Fibroblast of peridontal ligament (primary cell): ENCODE measurements around the gene B3GALT4.
"Not testable (repeated sequence)": the region's sequence is repeated elsewhere in the genome, so short reads cannot be mapped to it uniquely, and the experiment has no call there.

Experiments
- DNase-seq: peaks from one replicate; pipeline ENCODE4 v3.0.0-alpha.2; 2010; ENCODE audit errors: extremely low read depth

The B3GALT4 gene, protein sequence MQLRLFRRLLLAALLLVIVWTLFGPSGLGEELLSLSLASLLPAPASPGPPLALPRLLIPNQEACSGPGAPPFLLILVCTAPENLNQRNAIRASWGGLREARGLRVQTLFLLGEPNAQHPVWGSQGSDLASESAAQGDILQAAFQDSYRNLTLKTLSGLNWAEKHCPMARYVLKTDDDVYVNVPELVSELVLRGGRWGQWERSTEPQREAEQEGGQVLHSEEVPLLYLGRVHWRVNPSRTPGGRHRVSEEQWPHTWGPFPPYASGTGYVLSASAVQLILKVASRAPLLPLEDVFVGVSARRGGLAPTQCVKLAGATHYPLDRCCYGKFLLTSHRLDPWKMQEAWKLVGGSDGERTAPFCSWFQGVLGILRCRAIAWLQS

DNA sequence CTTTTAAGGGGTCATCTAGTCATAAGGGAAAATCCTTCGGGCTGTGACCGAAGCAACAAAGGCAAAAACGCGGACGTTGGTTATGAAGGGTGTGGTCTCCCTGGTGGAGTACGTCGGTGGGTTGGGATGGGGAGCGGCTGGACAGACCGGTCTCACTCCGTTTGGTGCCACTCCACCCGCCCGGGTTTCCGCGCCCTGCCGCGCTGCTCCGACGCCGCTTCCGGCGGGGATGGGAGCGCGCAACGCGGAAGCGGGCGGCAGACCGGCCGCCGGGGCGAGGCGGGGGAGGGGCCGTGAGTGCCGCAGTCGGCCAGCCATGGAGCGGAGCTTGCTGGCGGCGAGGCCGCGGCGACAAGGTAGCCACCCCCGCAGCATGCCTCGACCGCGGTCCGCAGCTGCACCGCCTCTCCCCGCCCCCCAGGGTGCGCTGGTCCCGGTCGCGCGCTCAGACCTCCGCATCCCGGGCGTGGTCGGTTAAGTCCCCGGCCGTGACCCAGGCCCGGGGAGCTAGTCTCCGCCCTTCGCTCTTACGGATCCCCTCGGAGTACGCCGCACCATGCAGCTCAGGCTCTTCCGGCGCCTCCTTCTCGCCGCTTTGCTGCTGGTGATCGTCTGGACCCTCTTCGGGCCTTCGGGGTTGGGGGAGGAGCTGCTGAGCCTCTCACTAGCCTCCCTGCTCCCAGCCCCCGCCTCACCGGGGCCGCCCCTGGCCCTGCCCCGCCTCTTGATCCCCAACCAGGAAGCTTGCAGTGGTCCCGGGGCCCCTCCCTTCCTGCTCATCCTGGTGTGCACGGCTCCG is at the start of gene B3GALT4:
B3GALT4 (plus strand) TSS at position 260 of the 799 bp plus-strand sequence; CDS start at position 557, 297 bp downstream.
- peak; percentile 45 for DNase-seq

DNA sequence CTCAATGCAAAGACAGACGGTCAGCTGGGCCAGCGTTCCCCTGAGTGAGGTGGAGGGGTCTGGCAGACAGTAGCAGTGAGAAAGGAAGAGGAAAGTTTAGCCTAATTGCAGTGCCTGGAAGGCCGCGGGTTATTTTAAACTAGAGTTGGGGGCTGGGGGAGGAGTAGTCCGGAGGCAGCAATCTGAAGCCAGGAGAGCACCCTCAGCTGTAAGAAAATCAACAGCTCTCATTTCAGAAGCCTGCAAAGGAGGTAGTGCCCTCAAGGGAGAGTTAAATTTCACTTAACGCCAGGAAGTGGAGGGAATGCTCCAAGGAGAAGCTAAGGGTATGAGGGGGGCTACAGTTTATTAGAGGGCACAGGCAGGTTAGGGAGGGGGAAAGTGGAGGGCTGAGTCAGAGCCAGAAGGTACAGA is 41.7 kb upstream of the B3GALT4 start:
- DNase-seq, result no peak

DNA sequence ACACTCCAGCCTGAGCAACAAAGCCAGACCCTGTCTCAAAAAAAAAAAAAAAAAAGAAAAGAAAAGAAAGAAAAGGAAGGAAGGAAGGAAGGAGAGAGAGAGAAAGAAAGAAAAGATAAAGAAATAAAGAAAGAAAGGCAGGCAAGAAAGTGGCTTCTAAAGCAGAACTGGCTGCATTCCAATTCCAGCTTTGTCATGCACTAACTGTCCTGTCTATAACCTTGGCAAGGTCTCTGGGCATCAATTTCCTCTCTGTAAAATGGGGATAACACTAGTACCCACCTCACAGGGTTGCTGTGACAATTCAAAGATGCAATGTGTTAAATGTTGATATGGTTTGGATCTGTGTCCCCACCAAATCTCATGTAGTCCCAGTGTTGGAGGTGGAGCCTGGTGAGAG is 40.6 kb upstream of the B3GALT4 start:
- no peak for DNase-seq

DNA sequence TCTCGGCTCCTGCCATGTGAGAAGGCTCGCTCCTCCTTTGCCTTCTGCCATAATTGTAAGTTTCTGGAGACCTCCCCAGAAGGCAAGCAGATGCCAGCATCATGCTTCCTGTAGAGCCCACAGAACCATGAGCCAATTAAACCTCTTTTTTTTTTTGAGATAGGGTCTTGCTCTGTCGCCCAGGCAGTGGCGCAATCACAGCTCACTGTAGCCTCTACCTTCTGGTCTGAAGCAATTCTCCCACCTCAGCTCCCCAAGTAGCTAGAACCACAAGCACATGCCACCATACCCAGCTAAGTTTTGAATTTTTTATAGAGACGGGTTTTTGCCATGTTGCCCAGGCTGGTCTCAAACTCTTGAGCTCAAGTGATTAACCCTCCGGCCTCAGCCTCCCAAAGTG is 40.1 kb upstream of the B3GALT4 start:
- no peak for DNase-seq

DNA sequence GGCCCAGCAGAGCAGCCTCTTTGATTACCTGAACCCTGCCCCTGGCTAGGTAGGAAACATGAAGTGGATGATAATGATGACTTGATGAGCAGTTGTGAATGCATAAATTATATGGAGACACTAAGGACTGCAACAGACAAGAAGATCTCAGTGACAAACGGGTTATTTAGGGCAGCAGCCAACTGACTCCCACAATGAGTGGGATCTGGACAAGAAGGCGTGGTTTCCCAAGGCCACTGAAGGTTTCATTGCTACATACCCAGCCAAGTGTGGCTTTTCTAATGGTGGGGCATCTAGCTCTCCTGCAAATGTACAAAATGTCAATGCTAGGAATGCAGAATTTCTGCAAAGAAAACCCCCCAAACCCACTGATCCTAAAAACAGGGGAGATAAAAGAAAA is 39.2 kb upstream of the B3GALT4 start:
- no peak for DNase-seq

DNA sequence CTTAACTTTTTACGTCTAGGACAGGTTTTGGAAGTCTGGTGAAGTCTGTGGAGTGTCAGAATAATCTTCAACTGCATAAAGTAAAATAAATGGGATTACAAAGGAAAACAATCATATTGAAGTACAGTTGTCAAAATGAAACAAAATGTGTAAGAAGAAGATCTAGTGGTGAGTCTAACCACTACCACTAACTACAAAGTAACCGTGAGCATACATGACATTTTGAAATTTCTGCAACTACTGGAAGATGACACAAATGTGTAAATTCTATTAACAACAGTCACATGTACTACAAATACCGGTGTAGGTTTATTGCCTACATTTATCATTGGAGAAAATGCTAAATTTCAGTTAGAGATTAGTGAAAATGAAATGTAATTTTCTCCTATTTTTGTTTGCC is 35.0 kb upstream of the B3GALT4 start:
- no peak for DNase-seq

DNA sequence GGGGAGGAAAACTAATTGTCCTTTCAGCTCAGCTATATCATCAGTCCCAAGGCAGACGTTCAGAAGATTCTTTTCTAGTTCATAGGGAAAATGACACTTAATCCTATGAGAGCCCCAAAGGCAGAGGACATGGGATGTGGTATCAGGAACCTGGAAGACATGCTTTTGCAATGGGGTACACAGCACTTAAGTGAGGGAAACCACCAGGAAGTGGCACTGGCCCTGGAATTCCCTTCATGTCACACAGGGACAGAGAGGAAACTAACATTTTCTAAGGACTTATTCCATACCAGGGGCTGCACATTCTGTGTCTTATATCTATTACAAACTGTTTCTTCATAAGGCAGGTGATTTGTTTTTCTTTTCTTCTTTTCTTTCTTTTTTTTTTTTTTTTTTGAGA is 33.4 kb upstream of the B3GALT4 start:
- no peak for DNase-seq

DNA sequence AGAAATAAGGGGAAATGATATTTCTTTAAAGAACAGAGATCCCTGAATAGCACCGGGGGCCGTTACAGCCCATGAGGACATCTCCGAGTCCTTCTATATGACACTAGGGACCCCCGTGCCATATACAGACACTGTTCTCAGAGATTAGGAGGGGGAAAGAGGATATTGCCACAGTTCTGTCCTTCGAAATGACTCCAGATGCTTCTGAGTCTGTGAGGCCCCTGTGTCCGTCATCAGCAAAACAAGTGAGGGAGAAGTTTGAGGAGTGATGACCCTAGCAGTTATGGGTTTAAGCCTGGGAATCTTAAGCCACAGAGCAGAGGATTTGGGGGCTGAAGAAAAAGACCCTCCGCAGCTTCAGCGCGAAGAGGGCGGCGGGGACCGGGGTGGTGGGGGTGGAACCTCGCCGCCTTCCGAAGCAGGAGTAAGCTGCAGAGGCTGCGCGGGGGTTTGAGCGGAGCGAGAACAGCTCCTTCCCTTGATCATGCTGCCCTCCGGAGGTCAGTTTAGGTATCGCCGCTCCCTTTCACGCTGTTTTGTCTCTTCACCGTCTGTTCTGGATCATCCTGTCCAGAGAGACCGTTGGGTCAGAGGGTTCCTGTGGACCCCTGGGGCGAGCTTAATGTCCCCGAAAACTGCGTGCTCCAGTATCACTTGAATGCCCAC is 28.8 kb upstream of the B3GALT4 start:
- DNase-seq, result peak; percentile 87

DNA sequence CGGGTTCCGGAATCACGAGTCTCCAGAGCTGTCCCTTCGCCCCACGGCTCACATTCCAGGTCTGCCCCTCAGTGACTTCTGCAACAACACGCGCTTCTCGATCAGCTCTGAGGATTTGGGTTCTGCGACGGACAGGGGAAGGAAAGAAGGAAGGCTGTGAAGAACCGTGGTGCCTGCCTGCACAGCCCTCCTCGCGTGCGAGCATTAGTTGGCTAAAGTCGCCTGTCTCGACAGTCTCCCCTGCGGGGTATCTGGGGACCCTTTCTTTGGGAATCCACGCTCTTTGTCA is 28.3 kb upstream of the B3GALT4 start:
- no peak for DNase-seq

DNA sequence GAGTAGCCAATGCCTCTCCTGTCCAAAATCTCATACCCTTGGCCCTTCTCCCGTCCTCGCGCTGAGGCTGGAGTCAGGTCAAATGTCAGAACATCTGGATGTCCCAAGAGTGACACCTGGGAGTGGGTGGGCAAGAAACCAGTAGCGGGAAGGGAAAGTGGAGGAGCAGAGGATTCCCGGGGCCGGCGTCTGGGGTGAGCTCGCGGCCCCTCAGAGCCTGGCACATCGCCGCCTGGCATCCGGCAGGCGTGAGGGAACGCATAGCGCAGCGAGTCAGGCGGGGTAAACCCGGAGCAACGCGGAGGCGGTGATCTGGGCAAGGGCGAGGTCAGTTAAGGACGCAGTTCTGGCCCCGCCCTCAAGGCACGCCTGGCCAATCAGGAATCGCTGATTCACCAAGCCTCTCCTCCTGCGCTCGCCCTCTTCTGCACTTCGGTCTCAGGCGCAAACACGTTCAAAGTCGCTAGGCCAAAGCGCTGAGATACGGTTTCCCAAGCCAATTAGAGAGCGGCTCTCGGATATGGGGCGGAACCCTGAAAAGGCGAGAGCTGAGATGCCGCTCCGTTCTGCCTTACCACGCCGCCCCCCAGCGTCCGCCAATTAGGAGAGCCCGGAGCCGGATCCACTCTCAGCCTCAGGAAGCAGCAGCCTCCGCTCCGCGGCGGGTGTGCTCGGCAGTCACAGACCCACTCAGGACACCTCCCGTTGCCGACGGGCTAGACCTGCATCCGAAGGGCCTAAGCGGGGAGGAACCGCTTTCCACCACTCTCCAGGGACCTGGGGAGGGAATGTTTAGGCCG is 27.8 kb upstream of the B3GALT4 start:
- DNase-seq, result peak; percentile 99

DNA sequence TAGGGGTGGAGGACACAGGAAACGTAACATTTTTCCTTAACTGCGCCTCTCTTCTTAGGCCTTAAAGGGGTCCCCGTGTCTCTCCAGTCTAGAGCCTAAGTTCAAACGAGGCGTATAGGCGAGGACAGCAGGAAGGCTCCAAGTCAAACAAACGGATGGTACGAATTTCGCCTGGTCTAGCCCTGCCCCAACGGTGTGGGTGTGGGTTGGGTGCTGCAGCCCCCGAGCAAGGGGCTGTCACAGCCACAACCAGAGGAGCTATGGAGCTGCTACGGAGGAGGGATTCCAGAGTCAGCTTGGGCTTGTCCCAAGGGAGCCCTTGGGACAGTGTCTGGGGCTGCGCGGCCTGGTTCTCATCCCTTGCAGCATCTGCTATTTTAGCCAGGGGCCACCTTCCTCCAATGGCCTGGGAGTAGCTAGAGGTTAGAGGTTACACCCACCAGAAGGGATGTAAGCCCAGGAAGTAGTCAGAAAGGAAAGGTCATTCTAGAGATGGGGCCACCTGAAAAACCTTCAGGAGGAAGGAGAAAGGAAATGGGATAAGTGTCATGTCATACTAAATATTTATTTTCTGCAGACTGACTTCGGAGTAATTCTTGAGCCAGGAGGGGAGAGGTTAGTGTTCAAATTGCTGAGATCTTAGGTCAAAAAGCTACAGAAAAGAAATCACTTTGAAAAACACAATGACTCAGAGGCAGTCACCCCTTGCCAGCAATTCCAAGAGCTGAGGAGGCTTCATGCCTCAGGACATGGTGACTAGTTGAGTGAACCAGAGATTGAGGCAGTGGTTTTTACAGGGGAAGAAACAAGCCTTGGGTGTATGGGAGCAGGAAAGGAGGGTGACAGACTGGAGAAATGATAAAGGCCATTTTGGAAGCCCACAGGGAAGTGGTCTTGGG is 26.9 kb upstream of the B3GALT4 start:
- DNase-seq, result peak; percentile 82

DNA sequence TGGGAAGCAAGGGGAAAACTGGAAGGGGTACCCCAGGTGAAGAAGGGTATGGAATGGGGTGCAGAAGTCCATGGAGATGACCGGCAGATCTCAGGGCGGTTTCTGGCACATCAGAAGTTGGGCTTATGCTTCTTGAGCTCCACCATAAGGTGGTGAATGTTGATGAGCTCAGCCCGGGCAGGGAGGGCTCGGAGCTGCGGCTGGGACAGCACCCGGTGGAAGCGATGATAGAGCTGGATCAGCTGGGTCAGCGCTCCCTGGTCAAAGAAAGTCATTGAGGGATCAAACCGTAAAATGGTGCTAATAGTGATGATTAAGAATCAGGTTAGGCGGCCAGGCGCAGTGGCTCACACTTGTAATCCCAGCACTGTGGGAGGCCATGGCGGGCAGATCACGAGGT is 26.2 kb upstream of the B3GALT4 start:
- no peak for DNase-seq

DNA sequence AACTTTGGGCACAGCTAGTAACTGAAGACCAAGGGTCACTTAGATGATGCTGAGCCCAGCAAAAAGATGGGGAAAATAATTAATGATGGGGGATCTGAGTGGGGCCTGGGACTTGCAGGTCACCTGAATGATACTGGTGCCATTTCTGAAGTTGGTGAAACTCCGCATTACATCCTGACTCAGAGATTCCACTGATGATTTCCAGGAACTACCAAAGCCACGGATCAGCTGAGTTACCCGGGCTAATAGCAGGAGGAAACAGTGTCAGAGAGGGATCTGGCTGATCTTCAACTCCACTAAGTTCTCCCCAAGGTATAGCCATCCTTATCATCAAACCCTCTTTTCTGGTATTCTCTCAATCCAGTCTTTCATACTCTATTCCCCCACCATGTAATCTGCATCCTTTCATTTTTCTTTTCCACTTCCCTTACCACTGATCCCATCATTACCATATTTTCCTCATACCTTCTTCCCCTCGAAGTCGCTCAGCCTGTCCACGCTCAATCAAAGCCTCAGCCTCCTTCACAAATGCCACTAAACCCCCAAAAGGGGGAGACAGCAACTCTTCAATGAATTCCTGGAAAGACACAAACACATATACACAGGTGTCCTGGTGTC is 25.4 kb upstream of the B3GALT4 start:
- peak; percentile 12 for DNase-seq

DNA sequence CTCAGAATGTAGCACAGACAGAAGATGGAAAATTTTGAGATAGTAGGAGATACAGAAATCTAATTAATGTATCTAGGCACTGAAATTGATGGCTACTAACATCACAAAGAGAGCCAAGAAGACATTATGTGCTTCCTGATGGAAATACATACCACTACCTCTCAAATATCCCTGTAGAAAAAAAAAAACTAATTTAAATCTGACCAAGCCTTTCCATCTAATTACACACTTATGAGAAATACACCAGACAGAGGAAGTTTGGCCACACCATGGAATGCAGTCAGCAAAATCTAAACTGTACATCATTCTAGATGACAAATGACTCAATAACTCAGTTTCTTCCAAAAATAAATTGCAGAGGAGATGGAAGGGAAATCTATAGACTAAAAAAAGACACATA is 24.2 kb upstream of the B3GALT4 start:
- peak; percentile 25 for DNase-seq

DNA sequence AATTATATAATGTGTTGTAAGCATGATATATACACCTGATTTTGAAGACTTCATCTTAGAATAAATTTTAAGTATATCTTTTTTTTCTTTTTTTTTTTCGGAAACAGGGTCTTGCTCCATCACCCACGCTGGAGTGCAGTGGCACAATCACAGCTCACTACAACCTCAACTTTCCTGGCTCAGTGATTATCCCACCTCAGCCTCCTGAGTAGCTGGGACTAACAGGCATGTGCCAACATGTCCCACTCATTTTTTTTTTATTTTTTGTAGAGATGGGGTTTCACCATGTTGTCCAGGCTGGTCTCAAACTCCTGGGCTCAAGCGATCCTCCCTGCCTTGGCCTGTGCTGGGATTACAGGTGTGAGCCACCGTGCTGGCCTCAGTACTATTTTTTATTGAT is 22.3 kb upstream of the B3GALT4 start:
- no peak for DNase-seq

DNA sequence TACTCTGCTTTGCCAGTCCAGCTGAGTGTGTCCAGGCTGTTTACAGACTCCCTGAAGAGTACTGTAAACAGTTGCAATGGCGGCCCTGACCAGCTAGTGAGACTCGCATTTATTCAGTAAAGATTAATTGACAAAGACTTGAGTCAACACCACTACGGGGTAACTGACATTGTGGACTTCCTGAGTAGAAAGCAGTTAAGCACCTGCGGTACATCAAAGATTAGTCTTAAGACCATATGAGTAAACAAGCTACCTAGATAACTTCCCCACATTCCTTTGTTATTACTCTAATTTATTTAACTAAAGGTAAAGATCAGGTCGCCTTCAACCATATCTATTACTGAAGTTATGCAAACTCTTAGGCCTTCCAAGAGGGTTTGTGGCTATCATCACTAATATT is 17.9 kb upstream of the B3GALT4 start:
- no peak for DNase-seq

DNA sequence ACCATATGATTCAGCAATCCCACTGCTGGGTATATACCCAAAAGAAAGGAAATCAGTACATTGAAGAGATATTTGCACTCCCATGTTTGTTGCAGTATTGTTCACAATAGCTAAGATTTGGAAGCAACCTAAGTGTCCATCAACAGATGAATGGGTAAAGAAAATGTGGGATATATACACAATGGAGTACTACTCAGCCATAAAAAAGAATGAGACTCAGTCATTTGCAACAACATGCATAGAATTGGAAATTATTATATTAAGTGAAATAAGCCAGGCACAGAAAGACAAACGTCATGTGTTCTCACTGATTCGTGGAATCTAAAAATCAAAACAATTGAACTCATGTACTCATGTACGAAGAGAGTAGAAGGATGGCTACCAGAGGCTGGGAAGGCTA is 14.4 kb upstream of the B3GALT4 start:
- not testable (repeated sequence) for DNase-seq

DNA sequence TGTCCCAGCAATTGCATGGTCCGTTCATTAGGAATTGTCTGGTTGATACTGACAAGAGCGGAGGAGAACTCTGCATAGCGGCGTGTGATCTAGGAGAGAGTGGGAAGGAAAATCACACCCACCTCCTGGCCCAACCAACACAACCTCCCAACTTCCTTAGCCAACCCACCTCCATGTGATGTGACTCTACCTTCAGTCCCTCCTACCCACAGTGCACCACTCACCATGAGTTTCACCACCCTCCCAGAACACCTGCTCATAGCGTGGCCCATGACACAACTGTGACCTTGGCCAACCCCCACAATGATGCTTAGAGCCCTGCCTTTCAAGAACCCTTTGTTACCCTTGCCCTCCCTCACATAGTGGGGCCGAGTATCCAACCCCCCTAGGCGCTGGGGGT is 12.9 kb upstream of the B3GALT4 start:
- DNase-seq, result no peak

DNA sequence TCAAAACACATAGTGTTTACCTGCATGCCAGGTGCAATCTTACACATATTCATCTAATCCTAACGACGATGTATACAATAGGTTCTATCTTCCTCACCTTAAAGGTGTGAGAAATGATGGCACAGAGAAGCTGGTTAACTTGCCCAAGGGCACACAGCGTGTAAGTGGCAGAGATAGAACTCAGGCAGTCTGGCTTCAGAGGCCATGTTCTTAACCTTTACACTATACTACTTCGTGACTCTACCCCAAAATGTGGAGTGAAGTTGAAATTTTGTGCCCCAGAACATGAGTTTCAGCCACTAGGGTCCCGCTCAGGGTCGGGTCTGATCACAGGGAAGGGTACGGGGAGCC is 5.8 kb upstream of the B3GALT4 start:
- DNase-seq, result no peak

DNA sequence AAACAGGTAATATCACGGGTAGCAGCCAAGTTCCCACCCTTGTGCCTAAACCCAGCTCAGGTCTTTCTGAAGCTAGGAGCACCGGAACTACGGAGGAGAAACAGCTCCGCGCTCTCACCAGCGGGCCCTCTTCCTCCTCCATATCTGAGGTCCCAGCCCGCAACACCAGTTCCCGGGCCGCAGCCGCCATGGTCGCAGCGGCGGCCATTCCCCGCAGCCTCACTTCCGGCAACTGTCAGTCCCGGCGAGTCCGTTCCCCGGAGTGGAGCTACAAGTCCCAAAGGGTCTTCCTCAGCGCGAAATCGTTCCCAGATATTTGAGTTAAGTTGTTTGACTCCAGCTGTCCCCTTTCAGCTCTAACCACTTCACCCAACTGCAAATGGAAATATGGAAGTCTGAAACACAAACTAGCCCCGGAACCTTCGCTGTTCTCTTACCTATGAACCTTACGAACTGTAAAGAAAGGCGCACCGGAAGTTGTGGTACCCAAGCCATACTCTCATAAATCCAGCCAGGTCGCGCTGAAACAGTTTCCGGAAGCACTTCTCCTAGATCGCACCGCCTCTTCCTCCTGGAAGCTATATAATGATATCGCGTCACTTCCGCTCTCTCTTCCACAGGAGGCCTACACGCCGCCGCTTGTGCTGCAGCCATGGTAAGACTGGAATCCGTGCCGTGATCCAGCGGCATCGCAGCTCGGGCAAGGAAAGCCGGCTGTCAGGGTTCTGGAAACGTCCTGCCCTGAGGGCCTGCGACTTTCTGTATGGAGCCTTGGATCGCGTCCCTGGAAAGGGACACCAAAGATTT is 5.3 kb upstream of the B3GALT4 start, which contains the start of the genes RPS18 and VPS52:
RPS18 (plus strand) TSS at position 608 of the 807 bp plus-strand sequence; CDS start at position 653, 45 bp downstream.
VPS52 (minus strand) TSS at position 409 of the 807 bp plus-strand sequence; CDS start at position 208, 201 bp downstream.
- DNase-seq, result peak; percentile 100
